ENCODE results near the gene PHYKPL. TPM values are rescaled to one million over a fixed set of nuclear protein-coding genes. Genes with fewer than 3 reads are reported as not detected.

The PHYKPL gene
- total and polyA plus RNA-seq, 2 donors (not counting 1 experiment from before 2014, with no cell fraction given): 263 to 313 TPM

- Histone ChIP-seq H3K9me3 (ENCODE audit: control extremely low read depth in 1 of 3, control insufficient read depth in 2 of 3, insufficient read depth in 1 of 3, low read length in 2 of 3) (no peaks in the 10 kb centered on the region), H3K9ac (ENCODE audit: low read length) (no peak overlapping the region), H3K4me1 (ENCODE audit: control insufficient read depth in 2 of 2, insufficient read depth in 2 of 2, low read length in 2 of 2) (peaks cover 0 to under 1% of the 10 kb centered on the region in 2 donors), H3K27ac (ENCODE audit: low read length in 2 of 2) (no peak overlapping the region), H3K27me3 (replicated peaks in 1 of 4; ENCODE audit: control extremely low read depth in 1 of 4, control insufficient read depth in 3 of 4, insufficient read depth in 4 of 4, low read length in 3 of 4) (no peaks in the 10 kb centered on the region), H3K4me3 (ENCODE audit: control extremely low read depth in 1 of 5, extremely low read depth in 1 of 5, insufficient read depth in 1 of 5, low read depth in 2 of 5, low read length in 4 of 5) (no peak overlapping the region), H3K36me3 (replicated peaks in 1 of 2; ENCODE audit: control extremely low read depth in 1 of 2, control insufficient read depth in 1 of 2, extremely low read depth in 1 of 2, insufficient read depth in 2 of 2, low read length in 1 of 2) (no peaks in the 10 kb centered on the region), H2AFZ (ENCODE audit: insufficient read depth, low read depth, low read length, poor library complexity, severe bottlenecking) (no peak overlapping the region), H3K4me2 (replicated peaks; ENCODE audit: low read depth, low read length, poor library complexity, severe bottlenecking) (no peak overlapping the region), H4K20me1 (ENCODE audit: control insufficient read depth, insufficient read depth, low read length, poor library complexity, severe bottlenecking) (no peaks in the 10 kb centered on the region), H3K79me2 (ENCODE audit: control insufficient read depth, insufficient read depth, low read length) (no peaks in the 10 kb centered on the region)
- no peak overlapping the region for H3K27ac Mint-ChIP-seq
- H3K4me3 Mint-ChIP-seq: no peak overlapping the region
- POLR2A ChIA-PET: interaction anchor here (0.6 kb wide), 1 partner anchor 25 kb away, joined by 3 read pairs; no protein-coding TSS in a partner anchor
- peaks cover 4% of the 10 kb centered on the region for H3K9me3 Mint-ChIP-seq (ENCODE audit: insufficient read depth)
- H3K4me1 Mint-ChIP-seq: peaks cover 3% of the 10 kb centered on the region
- TF ChIP-seq EZH2 (IDR thresholded peaks at IDR 0.05; ENCODE audit: borderline replicate concordance, insufficient read depth, low read depth, low read length, poor library complexity, severe bottlenecking): no peak
- TF ChIP-seq, protein P1, sequence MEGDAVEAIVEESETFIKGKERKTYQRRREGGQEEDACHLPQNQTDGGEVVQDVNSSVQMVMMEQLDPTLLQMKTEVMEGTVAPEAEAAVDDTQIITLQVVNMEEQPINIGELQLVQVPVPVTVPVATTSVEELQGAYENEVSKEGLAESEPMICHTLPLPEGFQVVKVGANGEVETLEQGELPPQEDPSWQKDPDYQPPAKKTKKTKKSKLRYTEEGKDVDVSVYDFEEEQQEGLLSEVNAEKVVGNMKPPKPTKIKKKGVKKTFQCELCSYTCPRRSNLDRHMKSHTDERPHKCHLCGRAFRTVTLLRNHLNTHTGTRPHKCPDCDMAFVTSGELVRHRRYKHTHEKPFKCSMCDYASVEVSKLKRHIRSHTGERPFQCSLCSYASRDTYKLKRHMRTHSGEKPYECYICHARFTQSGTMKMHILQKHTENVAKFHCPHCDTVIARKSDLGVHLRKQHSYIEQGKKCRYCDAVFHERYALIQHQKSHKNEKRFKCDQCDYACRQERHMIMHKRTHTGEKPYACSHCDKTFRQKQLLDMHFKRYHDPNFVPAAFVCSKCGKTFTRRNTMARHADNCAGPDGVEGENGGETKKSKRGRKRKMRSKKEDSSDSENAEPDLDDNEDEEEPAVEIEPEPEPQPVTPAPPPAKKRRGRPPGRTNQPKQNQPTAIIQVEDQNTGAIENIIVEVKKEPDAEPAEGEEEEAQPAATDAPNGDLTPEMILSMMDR (IDR thresholded peaks at IDR 0.05): no peak
- 100% methylated on average over 7 of the region's 21 CpGs for WGBS (ENCODE audit: insufficient coverage)
- DNase-seq (no peak), ATAC-seq (ENCODE audit: low read depth) (no peak)
- intact Hi-C loops (cut with micrococcal nuclease): no loop called here
- CTCF ChIA-PET: interaction anchor here (1.4 kb wide), 1 partner anchor 9 kb away, joined by 5 read pairs; no protein-coding TSS in a partner anchor
- H3K27me3 Mint-ChIP-seq: no peaks in the 10 kb centered on the region
These were observed 27.3 kb upstream of the PHYKPL start for GRCh38 chr5:178259623-178260536.

DNA sequence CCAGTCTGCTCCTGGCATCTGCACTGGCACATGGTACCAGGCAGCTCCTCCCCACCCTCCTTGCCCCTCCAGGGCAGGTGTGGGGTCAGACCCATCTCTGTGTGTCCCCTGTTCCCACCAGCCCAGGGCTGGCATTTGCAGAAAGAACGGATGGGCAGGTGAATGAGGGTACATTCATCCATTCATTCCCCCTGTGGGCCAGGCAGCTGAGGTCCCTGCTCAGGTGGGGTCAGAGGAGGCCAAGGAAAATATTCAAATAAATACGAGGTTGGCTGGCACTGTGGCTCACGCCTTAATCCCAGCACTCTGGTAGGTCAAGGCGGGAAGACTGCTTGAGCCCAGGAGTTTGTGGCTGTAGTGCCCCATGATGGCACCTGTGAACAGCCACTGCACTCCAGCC, 25.0 kb upstream of the PHYKPL start:
- Histone ChIP-seq H3K9me3 (ENCODE audit: control extremely low read depth in 1 of 3, control insufficient read depth in 2 of 3, insufficient read depth in 1 of 3, low read length in 2 of 3) (no peaks in the 10 kb centered on the region), H3K4me1 (ENCODE audit: control insufficient read depth in 2 of 2, insufficient read depth in 2 of 2, low read length in 2 of 2) (peaks cover 0 to 9% of the 10 kb centered on the region in 2 donors)
- no peak overlapping the region for H3K4me3 Mint-ChIP-seq

More for the DNA sequence above, 25.0 kb upstream of the PHYKPL start:
- H3K4me1 Mint-ChIP-seq: peaks cover 10% of the 10 kb centered on the region
- no peak for ATAC-seq (ENCODE audit: low read depth)
- H3K79me2 ChIP-seq (ENCODE audit: control insufficient read depth, insufficient read depth, low read length): no peaks in the 10 kb centered on the region
- no peak overlapping the region for H2AFZ ChIP-seq (ENCODE audit: insufficient read depth, low read depth, low read length, poor library complexity, severe bottlenecking)
- no peaks in the 10 kb centered on the region for H3K9me3 Mint-ChIP-seq (ENCODE audit: insufficient read depth)
- TF ChIP-seq EZH2 (IDR thresholded peaks at IDR 0.05; ENCODE audit: borderline replicate concordance, insufficient read depth, low read depth, low read length, poor library complexity, severe bottlenecking): no peak
- TF ChIP-seq, protein P1 (IDR thresholded peaks at IDR 0.05): no peak
- WGBS (ENCODE audit: insufficient coverage): 90% methylated on average over 3 of the region's 4 CpGs
- no peak overlapping the region for H3K4me2 ChIP-seq (replicated peaks; ENCODE audit: low read depth, low read length, poor library complexity, severe bottlenecking)
- no peak overlapping the region for H3K9ac ChIP-seq (ENCODE audit: low read length)
- no peaks in the 10 kb centered on the region for H3K27me3 ChIP-seq (replicated peaks in 1 of 4; ENCODE audit: control extremely low read depth in 1 of 4, control insufficient read depth in 3 of 4, insufficient read depth in 4 of 4, low read length in 3 of 4)
- no peaks in the 10 kb centered on the region for H4K20me1 ChIP-seq (ENCODE audit: control insufficient read depth, insufficient read depth, low read length, poor library complexity, severe bottlenecking)
- intact Hi-C loops (cut with micrococcal nuclease): no loop called here
- no peaks in the 10 kb centered on the region for H3K27me3 Mint-ChIP-seq
- CTCF ChIA-PET: no interaction called here
- H3K27ac ChIP-seq (ENCODE audit: low read length in 2 of 2): no peak overlapping the region
- POLR2A ChIA-PET: no interaction called here
- no peak overlapping the region for H3K4me3 ChIP-seq (ENCODE audit: control extremely low read depth in 1 of 5, extremely low read depth in 1 of 5, insufficient read depth in 1 of 5, low read depth in 2 of 5, low read length in 4 of 5)
- no peaks in the 10 kb centered on the region for H3K36me3 ChIP-seq (replicated peaks in 1 of 2; ENCODE audit: control extremely low read depth in 1 of 2, control insufficient read depth in 1 of 2, extremely low read depth in 1 of 2, insufficient read depth in 2 of 2, low read length in 1 of 2)
- DNase-seq: no peak
- H3K27ac Mint-ChIP-seq: no peak overlapping the region

Measured in B cell (primary cell).